IPS DF 4.7 (cell line): ENCODE measurements around the gene P3H3.

Experiments used
- DNase-seq: peaks from one replicate; pipeline ENCODE4 v3.0.0-alpha.2; 2013; ENCODE audit warnings: low spot score; ENCODE audit errors: extremely low read depth

P3H3 gene

DNA sequence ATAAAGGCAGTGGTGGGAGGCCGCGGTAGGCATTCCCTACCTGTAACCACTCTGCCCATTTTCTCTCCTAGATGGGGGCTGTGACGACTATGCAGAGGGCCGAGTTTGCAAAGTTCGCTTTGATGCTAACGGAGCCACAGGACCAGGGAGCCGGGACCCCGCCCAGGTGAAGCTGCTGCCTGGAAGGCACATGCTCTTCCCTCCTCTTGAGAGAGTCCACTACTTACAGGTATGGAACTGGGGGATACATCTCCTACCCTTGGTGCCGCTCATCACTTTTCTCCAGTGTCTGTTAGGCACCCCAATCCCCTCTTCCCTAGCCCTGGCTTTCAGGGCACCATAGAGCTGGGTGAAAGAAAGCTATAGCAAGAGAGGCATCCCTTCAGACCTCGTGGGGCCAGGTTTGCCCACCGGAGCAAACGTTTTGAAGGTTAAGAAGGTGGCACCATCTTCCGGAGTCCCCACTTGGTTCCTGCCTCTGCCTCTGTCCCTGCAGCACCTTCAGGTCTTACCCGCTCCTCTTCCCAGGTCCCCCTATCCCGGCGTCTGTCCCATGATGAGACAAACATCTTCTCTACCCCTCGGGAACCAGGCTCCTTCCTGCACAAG lies 2.0 kb upstream of the P3H3 start:
- no peak for DNase-seq

DNA sequence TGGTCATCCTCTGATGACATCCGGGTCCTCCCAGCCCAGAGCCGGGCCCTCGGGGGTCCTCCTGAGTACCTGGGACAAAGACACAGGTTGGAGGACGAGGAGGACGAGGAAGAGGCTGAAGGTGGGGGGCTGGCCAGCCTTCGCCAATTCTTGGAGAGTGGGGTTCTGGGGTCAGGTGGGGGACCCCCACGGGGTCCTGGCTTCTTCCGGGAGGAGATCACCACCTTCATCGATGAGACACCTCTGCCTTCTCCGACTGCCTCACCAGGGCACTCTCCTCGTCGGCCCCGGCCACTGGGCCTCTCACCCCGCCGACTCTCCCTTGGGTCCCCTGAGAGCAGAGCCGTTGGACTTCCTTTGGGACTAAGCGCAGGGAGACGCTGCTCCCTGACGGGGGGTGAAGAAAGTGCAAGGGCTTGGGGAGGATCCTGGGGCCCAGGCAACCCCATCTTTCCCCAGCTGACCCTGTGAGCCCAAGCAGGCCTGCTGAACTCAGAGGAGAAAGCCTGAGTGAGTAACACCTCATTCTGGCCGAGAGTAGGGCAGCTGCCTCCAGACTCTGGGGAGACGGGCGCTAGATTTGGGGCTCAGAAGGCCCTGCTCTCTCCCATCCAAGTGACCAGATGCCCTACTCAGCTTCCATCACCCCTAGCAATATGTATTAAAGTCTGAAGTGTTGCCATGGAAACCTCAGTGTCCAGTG lies 1.3 kb upstream of the P3H3 start:
- no peak for DNase-seq

DNA sequence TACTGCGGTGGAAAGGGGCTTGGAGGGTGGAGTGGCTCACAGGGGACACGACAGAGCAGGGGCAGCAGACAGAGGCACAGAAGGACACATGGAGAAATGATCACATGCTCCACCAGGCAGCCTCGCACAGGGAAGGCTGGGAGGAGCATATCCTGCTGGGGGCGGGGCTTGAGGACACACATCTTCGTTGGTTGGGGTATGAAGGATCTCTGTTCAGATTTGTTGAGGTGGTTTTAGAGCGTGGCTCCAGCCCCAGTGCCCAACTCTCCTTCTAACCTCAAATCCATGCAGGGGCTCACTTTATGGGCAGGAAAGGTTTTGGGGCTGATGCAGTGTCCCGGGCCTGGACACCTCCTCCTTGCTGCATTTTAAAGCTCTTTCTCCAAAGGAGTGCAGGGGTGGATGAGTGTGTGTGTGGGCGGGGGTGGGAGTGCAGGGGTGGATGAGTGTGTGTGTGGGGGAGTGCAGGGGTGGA lies 733 bp upstream of the P3H3 start:
- no peak for DNase-seq

GRCh38 chr12:6828781-6829535 lies 751 bp downstream of the P3H3 start:
- no peak for DNase-seq

DNA sequence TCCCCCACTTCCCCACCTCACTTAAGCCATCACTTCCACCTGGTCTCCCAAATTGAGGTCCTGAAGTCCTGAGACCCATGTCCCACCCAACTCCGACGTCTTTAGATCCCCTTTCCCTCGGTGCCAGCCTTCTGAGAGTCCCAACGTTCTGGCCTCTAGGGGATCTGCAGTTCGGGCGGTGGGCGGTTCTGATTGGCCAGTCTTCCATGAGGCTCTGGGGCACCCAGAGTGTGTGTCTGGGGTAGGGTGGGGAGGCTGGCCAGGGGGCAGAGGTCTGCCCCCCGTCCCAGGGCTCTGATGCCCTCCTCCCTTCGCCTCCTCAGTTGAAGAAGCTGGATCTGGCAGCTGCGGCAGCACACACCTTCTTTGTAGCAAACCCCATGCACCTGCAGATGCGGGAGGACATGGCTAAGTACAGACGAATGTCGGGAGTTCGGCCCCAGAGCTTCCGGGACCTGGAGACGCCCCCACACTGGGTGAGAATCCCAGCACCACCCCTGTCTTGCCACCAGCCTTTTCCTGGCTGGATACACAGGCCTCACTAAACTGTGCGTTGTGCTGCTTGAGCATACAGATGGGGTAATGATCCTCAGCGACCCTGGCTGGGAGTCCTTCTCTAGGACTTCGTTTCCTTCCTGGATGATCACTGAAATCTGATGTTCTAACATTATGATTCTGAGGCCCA lies 1.5 kb downstream of the P3H3 start:
- DNase-seq: no peak

GRCh38 chr12:6830286-6830890 lies 2.2 kb downstream of the P3H3 start:
- no peak for DNase-seq

GRCh38 chr12:6830999-6831398 lies 2.8 kb downstream of the P3H3 start:
- DNase-seq: no peak

DNA sequence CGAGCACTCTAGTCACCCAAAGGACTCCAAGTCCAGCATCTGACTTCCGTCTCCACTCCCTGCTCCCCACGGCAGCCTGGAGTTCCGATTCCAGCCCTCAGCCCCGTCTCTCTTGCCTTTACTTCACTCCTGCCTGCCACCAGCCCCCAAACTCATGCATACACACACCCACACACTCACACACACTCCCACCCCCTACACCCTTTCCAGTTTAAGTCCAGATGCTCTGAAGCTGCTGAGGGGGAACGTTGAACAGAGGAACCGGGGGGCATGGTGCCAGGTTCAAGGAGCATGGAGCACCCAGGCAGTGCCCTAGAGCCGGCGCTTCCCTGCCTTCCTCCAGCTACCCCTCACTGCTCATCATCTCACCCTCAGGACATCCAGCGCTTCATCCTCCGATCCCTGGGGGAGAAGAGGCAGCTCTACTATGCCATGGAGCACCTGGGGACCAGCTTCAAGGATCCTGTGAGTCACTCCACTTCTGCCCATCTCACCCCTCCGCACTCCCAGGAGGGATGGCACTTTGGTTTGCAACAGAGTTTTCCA lies 3.3 kb downstream of the P3H3 start:
- DNase-seq: no peak

GRCh38 chr12:6832125-6832524 lies 3.9 kb downstream of the P3H3 start:
- DNase-seq: no peak

DNA sequence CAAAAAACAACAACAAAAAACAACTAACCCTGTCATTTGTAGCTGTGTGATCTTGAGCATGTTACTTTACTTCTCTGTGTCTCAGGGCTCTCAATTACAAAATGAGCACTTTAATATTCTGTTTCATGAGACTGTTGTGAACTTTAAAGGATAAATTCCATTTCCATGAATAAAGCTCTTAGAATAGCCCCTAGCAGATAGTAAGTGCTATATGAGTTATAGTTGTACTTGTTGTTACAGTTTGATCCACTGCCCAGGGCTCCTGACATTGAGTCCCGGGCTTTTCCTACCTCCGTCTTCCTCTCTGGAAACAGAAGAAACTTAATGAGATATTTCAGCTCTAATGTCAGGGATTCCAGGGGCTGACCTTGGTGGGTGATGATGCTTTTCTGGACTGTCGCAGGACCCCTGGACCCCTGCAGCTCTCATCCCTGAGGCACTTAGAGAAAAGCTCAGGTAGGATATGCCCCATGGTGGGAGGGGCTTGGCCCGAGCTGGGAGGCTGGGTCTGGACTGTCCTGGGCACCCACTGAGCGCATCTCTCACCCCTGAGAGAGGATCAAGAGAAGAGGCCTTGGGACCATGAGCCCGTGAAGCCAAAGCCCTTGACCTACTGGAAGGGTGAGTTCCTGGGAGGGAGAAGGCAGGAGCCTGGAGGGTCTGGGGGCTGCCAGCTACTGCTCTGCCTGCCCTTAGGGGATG lies 5.1 kb downstream of the P3H3 start:
- no peak for DNase-seq

- no peak for DNase-seq
Measured at GRCh38 chr12:6834254-6834653, 6.0 kb downstream of the P3H3 start.

- no peak for DNase-seq
Measured at GRCh38 chr12:6834873-6835272, 6.7 kb downstream of the P3H3 start.

- DNase-seq: no peak
Measured at GRCh38 chr12:6836851-6837250, 8.6 kb downstream of the P3H3 start.

DNA sequence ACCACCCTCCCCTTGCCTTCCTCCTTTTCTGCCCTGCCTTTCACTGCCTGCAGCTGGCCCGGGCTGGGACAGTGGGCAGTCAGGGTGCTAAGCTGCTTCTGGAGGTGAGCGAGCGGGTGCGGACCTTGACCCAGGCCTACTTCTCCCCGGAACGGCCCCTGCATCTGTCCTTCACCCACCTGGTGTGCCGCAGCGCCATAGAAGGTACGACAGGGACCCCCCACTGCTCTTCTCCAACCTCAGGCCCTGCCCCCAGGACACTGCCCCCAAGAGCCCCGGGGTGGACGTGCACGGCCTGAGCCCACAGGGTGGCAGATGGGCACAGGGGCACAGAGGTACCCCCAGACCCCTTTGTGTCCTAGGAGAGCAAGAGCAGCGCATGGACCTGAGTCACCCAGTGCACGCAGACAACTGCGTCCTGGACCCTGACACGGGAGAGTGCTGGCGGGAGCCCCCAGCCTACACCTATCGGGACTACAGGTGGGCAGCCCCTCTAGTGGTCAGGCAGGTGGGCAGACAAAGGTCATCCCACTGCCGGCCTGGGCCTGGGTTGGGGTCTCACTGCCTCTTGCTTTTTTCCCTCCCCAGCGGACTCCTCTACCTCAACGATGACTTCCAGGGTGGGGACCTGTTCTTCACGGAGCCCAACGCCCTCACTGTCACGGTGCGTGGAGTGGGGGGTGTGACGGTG lies 9.3 kb downstream of the P3H3 start:
- DNase-seq: no peak

DNA sequence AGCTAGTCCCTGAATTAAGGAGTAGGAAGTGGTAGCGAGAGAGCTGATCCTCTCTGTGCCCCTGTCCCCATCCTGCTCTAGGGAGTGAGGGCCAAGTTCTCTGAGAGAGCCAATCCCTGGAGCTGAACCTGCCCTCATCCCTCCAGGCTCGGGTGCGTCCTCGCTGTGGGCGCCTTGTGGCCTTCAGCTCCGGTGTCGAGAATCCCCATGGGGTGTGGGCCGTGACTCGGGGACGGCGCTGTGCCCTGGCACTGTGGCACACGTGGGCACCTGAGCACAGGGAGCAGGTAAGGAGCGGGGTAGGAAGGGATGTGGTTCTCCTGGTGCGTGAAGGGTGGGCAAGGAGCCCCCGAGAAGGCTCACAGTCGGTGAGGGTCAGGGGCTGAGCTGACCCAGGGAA lies 10.6 kb downstream of the P3H3 start:
- DNase-seq: no peak

DNA sequence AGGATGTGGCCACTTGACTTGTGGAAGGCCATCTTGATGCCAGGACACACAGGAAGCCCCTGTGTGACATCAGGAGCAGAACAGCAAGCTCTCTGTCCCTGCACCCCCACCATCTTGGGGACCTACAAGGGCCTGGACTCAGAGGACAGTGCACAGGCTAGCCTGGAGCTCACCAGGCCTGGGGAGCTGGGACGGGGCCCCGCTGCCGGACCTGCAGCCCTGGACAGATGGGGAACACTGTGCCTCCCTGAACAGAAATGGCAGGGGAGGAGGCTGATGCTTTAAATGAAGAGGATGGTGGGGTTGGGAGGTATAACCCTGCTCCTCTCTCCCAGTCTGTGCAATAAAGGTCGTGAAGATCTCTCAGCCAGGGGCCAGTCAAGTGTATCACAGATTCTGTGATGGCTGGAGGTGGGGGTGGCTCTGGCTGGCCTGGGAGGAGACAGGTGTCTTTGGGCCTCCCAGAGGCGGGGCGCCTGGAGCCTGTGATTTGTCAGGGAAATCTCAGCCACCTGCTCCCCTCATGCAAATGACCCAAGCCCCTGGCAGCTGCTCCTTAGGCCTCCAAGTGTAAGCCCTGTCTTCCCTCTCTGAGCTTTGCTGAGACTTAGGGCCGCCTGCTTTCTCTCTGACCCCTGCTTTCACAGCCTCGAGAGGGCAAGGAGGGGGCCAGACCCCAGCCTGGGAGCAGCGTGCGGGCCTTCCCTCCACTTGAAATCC lies 11.4 kb downstream of the P3H3 start:
- DNase-seq: no peak

- DNase-seq: no peak
Measured at GRCh38 chr12:6840330-6840729, 12.1 kb downstream of the P3H3 start.

DNA sequence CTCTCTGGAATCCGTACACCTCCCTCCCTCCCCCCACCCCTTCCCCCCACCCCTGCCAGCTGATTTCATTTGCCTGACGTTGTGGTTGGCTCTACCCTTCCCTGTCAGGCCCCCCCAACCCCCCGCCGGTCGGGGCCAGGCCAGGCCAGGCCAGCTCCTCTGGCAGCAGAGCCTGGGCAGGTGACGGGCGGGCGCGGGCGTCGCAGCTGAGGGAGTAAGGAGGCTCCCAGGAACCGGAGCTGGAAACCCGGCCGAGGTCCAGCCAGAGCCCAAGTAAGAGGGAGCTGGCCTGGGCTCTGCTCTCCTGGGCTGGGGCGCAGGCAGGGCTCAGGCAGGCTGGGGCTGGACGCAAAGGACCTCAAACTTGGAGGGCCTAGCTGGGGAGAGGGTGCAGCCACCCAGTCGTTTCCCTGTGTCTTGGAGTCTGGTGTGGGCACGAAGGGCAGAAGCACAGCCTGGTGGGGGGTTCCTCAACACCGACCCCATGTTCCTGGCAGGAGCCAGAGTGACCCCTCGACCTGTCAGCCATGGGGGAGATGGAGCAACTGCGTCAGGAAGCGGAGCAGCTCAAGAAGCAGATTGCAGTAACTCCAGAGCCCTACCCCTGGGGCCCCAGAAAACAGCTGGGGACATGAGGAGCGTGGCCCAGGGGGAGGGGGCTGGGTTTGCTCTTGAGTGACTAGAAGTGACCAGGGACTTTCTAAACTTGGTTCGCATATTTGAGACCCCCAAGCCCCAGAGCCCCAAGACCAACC lies 12.7 kb downstream of the P3H3 start, which contains the start of gene GNB3:
Gene GNB3, plus strand, starts transcription at position 165 of the 755 bp plus-strand sequence. Its CDS starts 363 bp downstream, at position 528.
- DNase-seq: no peak
